HG03342 (cell line): Measurements from ENCODE around the gene PARVG.

Experiments
- ATAC-seq: cut with Tn5 transposase; IDR thresholded peaks from one replicate; pipeline ENCODE4 v1.9.1; 2021; ENCODE audit warnings: mild to moderate bottlenecking, moderate library complexity; ENCODE audit not compliant: unreplicated experiment

The PARVG gene

DNA sequence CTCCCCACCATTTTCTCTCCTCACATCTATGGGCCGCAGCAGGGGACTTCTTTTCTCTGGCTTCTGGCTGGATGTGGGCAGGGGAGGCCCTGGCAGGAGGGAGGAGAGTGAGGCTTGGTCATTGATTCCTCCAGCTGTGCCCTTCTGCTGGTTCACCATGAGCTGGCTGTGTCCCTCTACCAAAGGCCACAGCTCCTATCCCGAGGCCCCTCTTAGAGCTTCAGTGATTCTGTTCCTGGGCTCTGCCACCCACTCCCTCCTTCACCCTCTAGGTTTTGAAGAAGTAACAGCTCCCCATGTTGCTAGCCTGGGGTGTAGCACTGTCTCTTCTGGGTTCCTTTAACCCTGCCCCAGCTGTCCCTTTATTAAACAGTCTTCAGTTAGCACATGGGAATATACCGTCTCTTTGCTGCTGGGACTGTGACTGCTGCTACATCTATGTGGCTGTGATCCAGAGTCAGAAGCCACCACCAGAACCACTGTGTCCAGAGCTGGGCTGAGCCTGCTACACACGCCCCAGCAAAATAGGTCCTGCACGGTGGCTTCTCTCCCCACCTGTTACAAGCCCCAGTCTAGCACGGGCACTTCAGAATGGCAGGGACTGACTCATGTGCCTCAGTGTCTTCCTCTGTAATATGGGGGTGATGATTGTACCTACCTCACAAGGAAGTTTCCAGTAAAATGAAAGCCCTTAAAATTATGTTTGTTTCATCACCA, 578 bp upstream of the PARVG start:
- ATAC-seq: no peak

GRCh38 chr22:44181033-44181911, 547 bp downstream of the PARVG start:
- no peak for ATAC-seq

DNA sequence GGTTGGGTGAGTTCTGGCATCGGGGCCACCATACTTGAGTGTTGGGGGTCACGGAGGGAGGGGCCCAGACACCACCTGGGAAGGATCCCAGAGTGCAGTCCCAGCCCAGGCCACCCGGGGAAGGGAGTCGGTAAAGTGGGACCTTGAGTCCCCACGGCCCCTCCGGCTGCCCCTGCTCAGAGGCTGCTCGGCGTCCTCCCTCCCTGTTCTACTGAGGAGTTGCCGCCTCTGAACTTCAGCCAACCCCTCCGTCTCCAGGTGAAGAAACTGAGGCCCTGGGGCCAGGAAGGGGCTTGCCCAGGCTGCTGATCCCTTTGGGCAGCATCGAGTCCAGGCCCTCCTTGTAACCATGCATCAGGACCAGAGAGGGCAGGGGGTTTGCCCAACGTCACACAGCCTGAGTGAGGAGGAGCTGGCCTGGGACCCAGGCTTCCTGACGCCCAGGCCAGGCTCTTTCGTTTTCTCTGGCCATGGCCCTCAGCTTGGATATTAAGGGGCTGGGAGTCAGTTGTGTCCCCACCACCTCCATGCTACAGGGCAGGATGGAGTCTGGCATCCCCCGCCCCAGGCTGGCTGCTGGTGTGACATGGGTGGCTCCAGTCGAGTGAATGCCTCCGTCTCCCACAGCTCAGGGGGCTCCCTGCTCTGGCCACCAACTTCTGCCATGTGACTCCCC, 1.3 kb downstream of the PARVG start:
- ATAC-seq: no peak

- ATAC-seq: no peak
Observed at GRCh38 chr22:44182588-44183286, 2.0 kb downstream of the PARVG start.

DNA sequence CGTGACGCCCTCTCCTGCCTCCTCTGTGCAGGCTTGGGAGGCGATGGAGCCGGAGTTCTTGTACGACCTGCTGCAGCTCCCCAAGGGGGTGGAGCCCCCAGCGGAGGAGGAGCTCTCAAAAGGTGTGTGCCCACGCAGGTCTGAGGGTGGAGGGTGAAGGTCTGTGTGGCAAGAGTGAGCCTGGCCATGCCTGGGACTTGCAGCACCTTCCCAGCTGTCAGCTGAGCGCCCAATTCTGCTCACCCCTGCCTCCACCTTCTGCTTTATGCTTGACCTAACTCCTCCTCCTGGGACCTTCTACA, 2.5 kb downstream of the PARVG start:
- no peak for ATAC-seq

- ATAC-seq: no peak
Observed at GRCh38 chr22:44184006-44184405, 3.3 kb downstream of the PARVG start.

DNA sequence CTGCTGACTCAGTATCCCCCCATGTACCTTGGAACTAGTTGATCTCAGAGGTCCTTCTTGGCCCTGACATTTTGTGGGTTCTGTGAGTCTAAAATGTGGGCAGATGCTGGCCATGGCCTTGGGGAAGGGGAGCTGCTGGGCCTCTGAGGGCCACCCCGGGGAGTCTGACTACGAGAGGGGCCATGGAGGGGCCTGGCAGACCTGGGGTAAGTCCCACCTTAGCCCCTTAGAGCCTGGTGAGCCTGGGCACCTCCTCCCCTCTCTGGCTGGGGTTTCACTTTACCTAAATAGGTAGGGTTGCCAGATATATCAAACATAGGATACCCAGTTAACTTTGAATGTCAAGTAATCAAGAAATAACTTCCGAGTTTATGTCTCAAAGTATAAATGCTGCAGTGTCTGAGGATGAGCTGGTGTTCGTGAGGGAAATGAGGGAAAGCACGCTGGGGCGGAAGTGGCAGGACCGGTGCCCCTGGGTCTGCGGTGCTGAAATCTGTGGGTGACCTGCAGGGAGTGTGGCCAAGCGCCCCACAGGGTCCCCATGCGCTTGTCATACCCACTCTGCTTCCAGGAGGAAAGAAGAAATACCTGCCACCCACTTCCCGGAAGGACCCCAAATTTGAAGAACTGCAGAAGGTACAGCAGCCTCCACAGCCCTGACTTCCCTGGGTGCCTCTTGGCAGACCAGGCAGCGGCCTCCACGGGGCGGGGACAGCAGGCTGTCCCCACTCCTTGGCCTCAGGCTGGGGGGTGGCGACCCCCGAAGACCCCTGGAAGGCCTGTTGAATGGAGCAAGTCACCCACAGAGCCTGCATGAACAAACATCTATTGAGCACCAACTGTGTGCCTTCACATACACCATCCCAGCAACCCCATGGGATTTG, 4.8 kb downstream of the PARVG start:
- ATAC-seq: no peak

DNA sequence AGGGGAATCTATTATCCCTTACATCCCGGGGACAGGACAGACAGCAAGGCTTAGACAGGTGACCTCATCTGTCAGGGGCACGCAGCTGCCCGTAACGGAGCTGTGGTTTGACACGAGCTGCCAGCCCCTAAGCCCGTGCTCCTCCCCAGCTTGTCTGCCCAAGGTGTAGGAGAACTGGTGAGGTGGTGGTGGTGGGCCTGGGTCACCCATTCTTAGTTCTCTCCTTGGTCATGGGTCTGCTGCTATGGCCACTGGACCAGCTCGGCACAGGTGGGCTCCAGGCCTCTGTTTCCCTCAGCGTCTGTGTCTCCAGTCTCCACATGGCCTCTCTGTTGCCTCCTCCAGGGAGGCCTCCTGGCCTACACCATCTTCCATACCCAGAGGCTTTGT, 5.4 kb downstream of the PARVG start:
- ATAC-seq: no peak

- no peak for ATAC-seq
Observed at GRCh38 chr22:44186737-44187136, 6.0 kb downstream of the PARVG start.

GRCh38 chr22:44187652-44188230, 7.0 kb downstream of the PARVG start:
- no peak for ATAC-seq

DNA sequence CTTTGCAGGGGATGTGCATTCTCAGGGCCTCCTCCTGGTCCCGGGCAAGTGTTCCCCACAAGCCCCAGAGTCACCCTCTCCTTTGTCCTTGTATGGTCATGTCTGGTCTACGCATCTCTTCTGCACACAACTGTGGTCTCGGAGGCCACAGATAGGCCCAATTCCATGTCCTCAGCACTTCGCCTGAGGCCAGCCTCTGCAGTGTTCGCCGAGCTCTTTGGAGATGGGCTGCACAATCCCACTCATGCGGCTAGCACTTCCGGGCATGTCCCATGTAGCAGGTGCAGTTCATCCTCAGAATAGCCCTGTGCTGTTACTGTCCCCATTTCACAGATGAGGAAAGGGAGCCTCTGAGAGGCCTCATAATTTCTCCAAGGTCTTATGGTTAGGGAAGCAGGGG, 7.6 kb downstream of the PARVG start:
- no peak for ATAC-seq

DNA sequence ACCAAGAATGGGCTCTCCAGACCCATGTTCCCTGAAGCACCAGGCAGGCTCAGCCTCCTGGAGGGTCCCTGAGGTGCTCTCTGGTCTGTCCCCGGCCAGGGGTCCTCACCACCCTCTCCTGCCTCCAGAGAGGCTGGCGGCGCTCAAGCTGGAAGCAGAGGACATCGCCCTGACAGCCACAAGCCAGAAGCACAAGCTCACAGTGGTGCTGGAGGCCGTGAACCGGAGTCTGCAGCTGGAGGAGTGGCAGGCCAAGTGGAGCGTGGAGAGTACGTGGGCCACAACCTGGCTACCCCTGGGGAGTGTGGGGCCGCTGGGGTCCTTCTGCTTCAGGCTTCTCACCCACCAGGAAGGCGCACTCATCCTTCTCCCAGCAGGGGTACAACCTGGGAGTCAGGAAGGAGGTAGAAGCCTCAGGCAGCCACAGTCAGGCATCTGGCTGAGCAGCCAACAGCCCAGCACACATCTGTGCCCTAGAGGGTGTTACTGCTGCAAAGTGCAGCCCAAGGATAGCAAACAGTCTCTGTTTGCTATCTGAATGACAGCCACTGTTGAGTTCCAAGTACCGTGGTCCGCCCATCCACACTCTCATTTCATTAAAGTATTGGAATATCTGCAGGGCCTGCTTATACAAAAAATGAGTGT, 8.4 kb downstream of the PARVG start:
- ATAC-seq: no peak

DNA sequence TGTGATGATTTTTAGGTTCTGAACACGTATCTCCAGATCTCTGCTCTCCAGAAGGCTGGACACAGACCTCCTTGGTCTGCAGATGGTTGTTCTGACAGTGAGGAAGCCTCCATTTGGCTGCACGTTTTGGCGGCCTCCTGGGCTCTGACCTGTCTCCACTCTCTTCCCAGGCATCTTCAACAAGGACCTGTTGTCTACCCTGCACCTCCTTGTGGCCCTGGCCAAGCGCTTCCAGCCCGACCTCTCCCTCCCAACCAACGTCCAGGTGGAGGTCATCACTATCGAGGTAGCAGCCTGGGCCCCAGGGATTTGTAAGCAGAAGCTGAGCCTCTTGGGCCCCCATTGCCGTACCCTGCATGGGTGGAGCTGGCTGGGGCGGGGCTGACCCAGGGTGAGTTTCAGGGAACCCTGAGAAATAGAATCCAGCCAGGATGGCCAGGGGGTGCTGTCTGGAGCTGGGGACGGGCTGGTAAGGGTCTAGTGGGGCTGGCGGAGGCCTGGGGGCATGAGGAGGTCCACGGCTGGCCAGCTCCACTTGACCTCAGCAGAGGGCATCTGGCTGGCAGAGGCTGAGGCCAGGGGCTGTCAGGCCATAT, 9.8 kb downstream of the PARVG start:
- ATAC-seq: no peak

DNA sequence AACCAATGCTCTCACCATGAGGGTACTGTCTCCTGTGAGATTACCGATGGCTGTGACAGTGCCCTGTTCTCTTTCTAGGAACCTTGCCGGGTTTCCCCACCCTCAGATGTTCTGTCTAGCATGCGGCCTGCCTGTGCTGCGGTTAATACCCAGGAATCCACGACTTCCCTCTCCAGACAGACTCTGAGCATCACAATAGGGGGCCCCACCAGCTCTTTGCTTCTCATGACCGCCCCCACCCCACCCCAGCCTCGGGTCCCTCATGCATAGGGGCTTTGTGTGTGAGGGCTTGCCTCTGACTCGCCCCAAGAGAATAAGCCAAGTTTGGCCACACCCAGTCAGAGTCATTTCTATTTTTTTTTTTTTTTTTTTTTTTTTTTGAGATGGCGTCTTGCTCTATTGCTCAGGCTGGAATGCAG, 10.3 kb downstream of the PARVG start:
- no peak for ATAC-seq

GRCh38 chr22:44192098-44192815, 11.5 kb downstream of the PARVG start:
- no peak for ATAC-seq

DNA sequence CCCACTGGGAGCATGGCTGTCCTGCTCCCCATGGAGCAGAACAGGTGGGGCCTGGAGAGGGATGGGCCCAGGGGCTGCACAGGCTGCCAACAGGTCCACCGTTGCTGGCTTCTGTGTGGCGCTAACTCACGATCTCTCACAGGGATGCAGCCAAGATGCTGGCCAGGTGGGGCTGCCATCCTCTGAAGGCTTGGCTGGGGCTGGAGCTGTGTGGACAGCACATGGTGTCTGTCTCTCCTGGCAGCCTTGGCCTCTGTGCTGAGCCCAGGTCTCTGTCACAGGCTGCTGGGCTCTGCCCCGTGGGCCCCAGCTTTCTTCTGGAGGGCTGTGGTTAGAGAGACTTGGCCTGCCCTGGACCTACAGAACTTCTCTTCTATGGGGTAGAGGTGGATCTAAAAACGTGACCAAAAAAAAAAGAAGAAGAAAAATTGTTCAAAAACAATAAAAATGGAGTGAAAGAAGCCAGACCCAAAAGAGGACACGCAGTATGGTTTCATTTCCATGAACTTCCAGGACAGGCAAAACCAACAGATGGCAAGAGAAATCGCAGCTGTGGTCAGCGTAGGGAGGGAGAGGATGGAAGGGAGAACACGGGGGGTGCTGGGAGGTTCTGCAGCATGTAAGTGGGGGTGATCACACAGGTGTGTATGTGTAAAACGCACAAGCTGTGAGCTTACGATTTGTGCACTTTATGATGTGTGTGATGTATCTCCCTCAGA, 12.2 kb downstream of the PARVG start:
- no peak for ATAC-seq

DNA sequence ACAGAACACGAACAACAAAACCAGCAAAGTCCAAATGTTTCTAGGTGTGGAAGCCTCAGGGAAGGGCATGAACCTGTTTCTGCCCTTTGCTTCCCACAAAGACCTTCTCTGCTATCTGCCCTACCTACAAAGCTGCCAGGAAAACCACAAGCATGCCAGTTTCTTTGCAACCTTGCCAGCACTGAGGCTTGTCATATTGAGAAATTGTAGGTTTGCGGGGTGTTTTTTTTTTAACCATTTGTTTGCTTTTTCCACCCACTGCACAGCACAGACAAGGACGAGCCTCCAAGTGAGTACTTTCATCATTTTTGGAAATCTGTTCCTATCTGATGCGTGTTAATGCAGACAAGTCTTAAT, 12.8 kb downstream of the PARVG start:
- ATAC-seq: no peak

DNA sequence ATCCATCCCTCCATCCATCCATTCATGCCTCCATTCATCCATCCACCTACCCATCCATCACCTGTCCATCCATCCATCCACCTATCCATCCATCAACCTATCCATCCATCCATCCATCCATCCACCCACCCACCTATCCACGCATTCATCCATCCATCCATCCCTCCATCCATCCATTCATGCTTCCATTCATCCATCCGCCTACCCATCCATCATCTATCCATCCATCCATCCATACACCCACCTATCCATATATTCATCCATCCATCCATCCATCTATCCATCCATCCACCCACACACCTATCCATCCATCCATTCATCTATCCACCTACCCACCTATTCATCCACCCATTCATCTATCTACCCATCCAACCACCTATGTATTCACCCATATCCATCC, 13.8 kb downstream of the PARVG start:
- no peak for ATAC-seq
